ENCODE data around the gene ZNF497. TPM values are rescaled to one million over a fixed set of nuclear protein-coding genes. Genes with fewer than 3 reads are reported as not detected.
A peak's percentile ranks its signal among the peaks of the same experiment; 100 is the strongest.

The ZNF497 gene
- total RNA-seq, 5 donors from 2014 or later (not counting 1 experiment from before 2014, with no cell fraction given): 0.98 to 3.4 (median 2.2) TPM

GRCh38 chr19:58398087-58398486, 35.5 kb upstream of the ZNF497 start:
- peaks cover 19% of the 10 kb centered on the region for H3K36me3 Mint-ChIP-seq
- no peak overlapping the region for H3K4me3 Mint-ChIP-seq
- ChIA-PET CTCF (no interaction called here), POLR2A (no interaction called here)
- H3K27me3 Mint-ChIP-seq: peaks cover 5 to 16% of the 10 kb centered on the region in 2 donors
- DNase-seq (no peak), ATAC-seq (replicated peaks in 1 of 4) (no peak)
- no peaks in the 10 kb centered on the region for H3K9me3 Mint-ChIP-seq
- Histone ChIP-seq H3K9me3 (no peaks in the 10 kb centered on the region), H3K4me1 (ENCODE audit: control insufficient read depth in 1 of 2, extremely low read depth in 1 of 2, insufficient read depth in 2 of 2, low read length in 2 of 2) (peaks cover 4 to 27% of the 10 kb centered on the region in 2 experiments), H3K36me3 (ENCODE audit: control insufficient read depth in 2 of 2, extremely low read depth in 1 of 2, insufficient read depth in 1 of 2, low read length in 1 of 2) (peaks cover 10 to 18% of the 10 kb centered on the region in 2 donors), H3K27ac (ENCODE audit: low read length) (no peak overlapping the region), H3K27me3 (replicated peaks in 1 of 2; ENCODE audit: control insufficient read depth in 2 of 2, extremely low read depth in 1 of 2, insufficient read depth in 2 of 2, low read length in 1 of 2) (peaks cover 0 to 38% of the 10 kb centered on the region in 2 experiments), H3K4me3 (ENCODE audit: control insufficient read depth in 1 of 2, extremely low read depth in 1 of 2, low read length in 1 of 2) (no peak overlapping the region)
- H3K27ac Mint-ChIP-seq: peak overlapping the region in 1 of 2 donors; percentile 11
- H3K4me1 Mint-ChIP-seq: peaks cover 14 to 19% (median 15%) of the 10 kb centered on the region in 3 donors
- WGBS (ENCODE audit: insufficient coverage): 89% methylated on average over 3 of the region's 4 CpGs

GRCh38 chr19:58397533-58398037, 35.0 kb upstream of the ZNF497 start:
- ATAC-seq (replicated peaks in 1 of 4): no peak
- H3K9me3 Mint-ChIP-seq: no peaks in the 10 kb centered on the region
- Histone ChIP-seq H3K27me3 (replicated peaks in 1 of 2; ENCODE audit: control insufficient read depth in 2 of 2, extremely low read depth in 1 of 2, insufficient read depth in 2 of 2, low read length in 1 of 2) (peaks cover 0 to 38% of the 10 kb centered on the region in 2 experiments), H3K4me3 (ENCODE audit: control insufficient read depth in 1 of 2, extremely low read depth in 1 of 2, low read length in 1 of 2) (no peak overlapping the region), H3K9me3 (no peaks in the 10 kb centered on the region), H3K36me3 (ENCODE audit: control insufficient read depth in 2 of 2, extremely low read depth in 1 of 2, insufficient read depth in 1 of 2, low read length in 1 of 2) (peaks cover 14 to 23% of the 10 kb centered on the region in 2 donors), H3K4me1 (ENCODE audit: control insufficient read depth in 1 of 2, extremely low read depth in 1 of 2, insufficient read depth in 2 of 2, low read length in 2 of 2) (peaks cover 4 to 27% of the 10 kb centered on the region in 2 experiments), H3K27ac (ENCODE audit: low read length) (no peak overlapping the region)
- no peak for DNase-seq
- peaks cover 5 to 16% of the 10 kb centered on the region in 2 donors for H3K27me3 Mint-ChIP-seq
- H3K27ac Mint-ChIP-seq: no peak overlapping the region
- CTCF ChIA-PET: no interaction called here
- peaks cover 23% of the 10 kb centered on the region for H3K36me3 Mint-ChIP-seq
- no peak overlapping the region for H3K4me3 Mint-ChIP-seq
- H3K4me1 Mint-ChIP-seq: peaks cover 14 to 21% (median 15%) of the 10 kb centered on the region in 3 donors
- 100% methylated on average over 3 of the region's 7 CpGs for WGBS (ENCODE audit: insufficient coverage)
- POLR2A ChIA-PET: no interaction called here

DNA sequence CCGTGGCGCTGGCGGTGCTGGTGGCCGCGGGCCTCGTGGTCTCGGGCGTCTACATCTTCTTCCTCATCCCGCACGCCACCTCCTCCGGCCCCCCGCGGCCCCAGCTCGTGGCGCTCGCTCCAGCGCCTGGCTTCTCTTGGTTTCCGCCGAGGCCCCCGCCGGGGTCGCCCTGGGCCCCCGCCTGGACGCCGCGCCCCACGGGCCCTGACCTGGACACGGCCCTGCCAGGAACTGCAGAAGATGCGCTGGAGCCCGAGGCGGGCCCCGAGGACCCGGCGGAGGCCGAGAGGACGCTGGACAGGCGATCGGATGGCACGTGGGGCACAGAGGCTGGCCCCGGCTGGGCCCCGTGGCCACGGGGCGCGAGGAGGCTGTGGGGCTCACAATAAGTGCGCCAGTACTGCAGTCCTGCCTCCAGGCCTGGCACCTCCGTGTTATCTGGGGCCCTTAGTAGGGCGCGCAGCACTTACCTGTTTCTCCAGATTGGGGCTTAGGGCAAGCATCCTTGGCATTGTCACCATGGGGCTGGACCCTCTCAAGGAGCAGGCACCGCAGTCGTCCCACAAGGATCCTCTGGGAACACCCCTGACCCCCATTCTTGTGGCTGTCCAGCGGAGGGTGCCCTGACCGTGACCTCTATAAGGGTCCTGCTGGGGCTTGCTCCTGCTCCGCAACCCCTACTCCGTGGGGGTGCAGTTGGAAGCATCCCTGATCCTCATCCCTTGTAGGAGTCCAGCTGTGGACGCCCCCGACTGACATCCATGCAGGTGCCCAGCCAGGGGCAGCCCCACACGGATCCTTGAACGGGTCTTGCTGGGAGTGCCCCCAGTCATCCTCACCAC, 34.4 kb upstream of the ZNF497 start:
- H3K9me3 ChIP-seq: no peaks in the 10 kb centered on the region
- ChIA-PET CTCF (no interaction called here), POLR2A (no interaction called here)
- Mint-ChIP-seq H3K4me3 (no peak overlapping the region), H3K27ac (no peak overlapping the region), H3K27me3 (peaks cover 5 to 16% of the 10 kb centered on the region in 2 donors), H3K9me3 (no peaks in the 10 kb centered on the region), H3K4me1 (peaks cover 14 to 21% (median 15%) of the 10 kb centered on the region in 3 donors), H3K36me3 (peaks cover 23% of the 10 kb centered on the region)
- peaks cover 2 to 22% of the 10 kb centered on the region in 2 experiments for H3K4me1 ChIP-seq (ENCODE audit: control insufficient read depth in 1 of 2, extremely low read depth in 1 of 2, insufficient read depth in 2 of 2, low read length in 2 of 2)
- H3K36me3 ChIP-seq (ENCODE audit: control insufficient read depth in 2 of 2, extremely low read depth in 1 of 2, insufficient read depth in 1 of 2, low read length in 1 of 2): peaks cover 14 to 30% of the 10 kb centered on the region in 2 donors
- peaks cover 0 to 38% of the 10 kb centered on the region in 2 experiments for H3K27me3 ChIP-seq (replicated peaks in 1 of 2; ENCODE audit: control insufficient read depth in 2 of 2, extremely low read depth in 1 of 2, insufficient read depth in 2 of 2, low read length in 1 of 2)
- ATAC-seq (replicated peaks in 1 of 4) (no peak), DNase-seq (no peak)
- H3K27ac ChIP-seq (ENCODE audit: low read length): no peak overlapping the region
- WGBS (ENCODE audit: insufficient coverage): 48% methylated on average over 55 of the region's 58 CpGs
- H3K4me3 ChIP-seq (ENCODE audit: control insufficient read depth in 1 of 2, extremely low read depth in 1 of 2, low read length in 1 of 2): no peak overlapping the region

DNA sequence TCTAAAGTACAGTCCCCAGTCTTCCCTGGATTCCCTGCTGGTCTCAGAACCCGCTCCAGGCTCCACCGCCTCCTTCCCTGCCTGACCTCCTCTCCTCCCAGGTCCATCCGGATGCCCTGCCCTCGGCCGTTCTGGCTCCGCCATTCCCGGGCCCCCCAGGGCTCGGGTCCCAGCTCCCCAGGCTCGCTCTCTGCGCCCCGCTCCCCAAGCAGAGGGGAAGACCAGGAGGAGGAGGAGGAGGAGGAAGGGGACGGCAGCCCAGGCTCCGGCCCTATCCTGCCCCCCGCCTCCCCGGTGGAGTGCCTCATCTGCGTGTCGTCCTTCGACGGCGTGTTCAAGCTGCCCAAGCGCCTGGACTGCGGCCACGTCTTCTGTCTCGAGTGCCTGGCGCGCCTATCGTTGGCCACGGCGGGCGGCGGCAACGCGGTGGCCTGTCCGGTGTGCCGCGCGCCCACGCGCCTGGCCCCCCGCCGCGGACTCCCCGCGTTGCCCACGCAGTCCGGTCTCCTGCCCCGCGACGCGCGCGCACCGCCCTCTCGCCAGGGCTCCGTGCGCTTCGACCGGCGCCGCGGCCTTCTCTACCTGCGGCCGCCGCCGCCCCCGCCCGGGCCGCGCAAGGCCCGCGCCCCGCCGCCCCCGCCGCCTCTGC, 33.6 kb upstream of the ZNF497 start:
- no peak for ATAC-seq (replicated peaks in 1 of 4)
- DNase-seq: no peak
- CTCF ChIA-PET: no interaction called here

DNA sequence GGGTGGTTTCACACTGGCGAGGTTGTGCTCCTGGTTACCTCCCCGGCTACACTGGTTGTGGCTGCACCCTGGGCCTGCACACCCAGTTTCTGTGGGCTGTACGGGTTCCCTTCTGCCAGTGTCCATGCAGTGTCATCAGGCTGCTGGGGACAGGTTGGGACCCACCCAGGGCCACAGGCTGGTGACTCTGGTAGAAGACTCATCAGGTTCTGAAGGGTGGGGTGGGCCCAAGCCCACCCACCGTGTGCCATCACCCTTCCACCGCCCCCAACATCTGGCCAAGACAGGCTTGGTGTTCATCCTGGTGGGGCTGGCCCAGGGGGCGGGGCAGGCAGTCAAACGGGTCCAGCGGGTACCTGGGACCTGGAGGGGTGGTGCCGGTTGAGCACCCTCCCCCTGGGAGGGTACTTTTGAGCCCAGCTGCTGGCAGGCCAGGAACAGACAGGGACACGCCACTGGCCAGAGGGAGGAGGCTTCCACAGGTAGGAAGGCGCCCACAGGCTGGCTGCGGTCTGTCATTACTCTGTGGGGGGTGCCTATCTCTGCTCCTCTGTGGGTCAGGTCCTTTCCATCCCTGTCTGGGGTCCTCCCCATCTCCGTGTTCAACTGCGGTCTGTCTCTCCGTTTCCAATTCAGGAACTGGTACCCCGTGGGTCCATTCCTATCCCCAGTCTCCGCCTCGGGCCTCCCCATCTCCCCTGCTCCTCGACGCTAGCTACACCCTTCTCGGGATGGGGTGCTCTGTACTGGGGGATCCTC, 32.8 kb upstream of the ZNF497 start, which contains the start of gene RNF225:
RNF225 (plus strand) TSS at position 437 of the 759 bp plus-strand sequence. CDS start 434 bp downstream, outside the sequence.
- POLR2A ChIA-PET: no interaction called here

More for the DNA sequence above, 33.6 kb upstream of the ZNF497 start:
- Histone ChIP-seq H3K9me3 (no peaks in the 10 kb centered on the region), H3K36me3 (ENCODE audit: control insufficient read depth in 2 of 2, extremely low read depth in 1 of 2, insufficient read depth in 1 of 2, low read length in 1 of 2) (peaks cover 14 to 35% of the 10 kb centered on the region in 2 donors), H3K4me3 (ENCODE audit: control insufficient read depth in 1 of 2, extremely low read depth in 1 of 2, low read length in 1 of 2) (no peak overlapping the region), H3K27me3 (replicated peaks in 1 of 2; ENCODE audit: control insufficient read depth in 2 of 2, extremely low read depth in 1 of 2, insufficient read depth in 2 of 2, low read length in 1 of 2) (peaks cover 0 to 38% of the 10 kb centered on the region in 2 experiments), H3K4me1 (ENCODE audit: control insufficient read depth in 1 of 2, extremely low read depth in 1 of 2, insufficient read depth in 2 of 2, low read length in 2 of 2) (peaks cover 2 to 16% of the 10 kb centered on the region in 2 experiments), H3K27ac (ENCODE audit: low read length) (no peak overlapping the region)
- 16% methylated on average over 69 of the region's 75 CpGs for WGBS (ENCODE audit: insufficient coverage)
- Mint-ChIP-seq H3K36me3 (peaks cover 26% of the 10 kb centered on the region), H3K27me3 (peaks cover 5 to 16% of the 10 kb centered on the region in 2 donors), H3K9me3 (no peaks in the 10 kb centered on the region), H3K27ac (no peak overlapping the region), H3K4me1 (peaks cover 10 to 19% (median 12%) of the 10 kb centered on the region in 3 donors), H3K4me3 (no peak overlapping the region)
- POLR2A ChIA-PET: no interaction called here

More for the DNA sequence above, 32.8 kb upstream of the ZNF497 start, which contains the start of gene RNF225:
- Histone ChIP-seq H3K36me3 (ENCODE audit: control insufficient read depth in 2 of 2, extremely low read depth in 1 of 2, insufficient read depth in 1 of 2, low read length in 1 of 2) (peaks cover 14 to 41% of the 10 kb centered on the region in 2 donors), H3K4me1 (ENCODE audit: control insufficient read depth in 1 of 2, extremely low read depth in 1 of 2, insufficient read depth in 2 of 2, low read length in 2 of 2) (peaks cover 0 to 9% of the 10 kb centered on the region in 2 experiments), H3K9me3 (no peaks in the 10 kb centered on the region), H3K27me3 (replicated peaks in 1 of 2; ENCODE audit: control insufficient read depth in 2 of 2, extremely low read depth in 1 of 2, insufficient read depth in 2 of 2, low read length in 1 of 2) (peaks cover 0 to 33% of the 10 kb centered on the region in 2 experiments), H3K27ac (ENCODE audit: low read length) (no peak within 1 kb of the TSS), H3K4me3 (ENCODE audit: control insufficient read depth in 1 of 2, extremely low read depth in 1 of 2, low read length in 1 of 2) (no peak within 1 kb of the TSS)
- Mint-ChIP-seq H3K27ac (no peak within 1 kb of the TSS), H3K9me3 (no peaks in the 10 kb centered on the region), H3K27me3 (peaks cover 5 to 16% of the 10 kb centered on the region in 2 donors), H3K4me3 (peak within 1 kb of the TSS in 1 of 3 donors; percentile 23), H3K4me1 (peaks cover 11 to 18% (median 13%) of the 10 kb centered on the region in 3 donors), H3K36me3 (peaks cover 29% of the 10 kb centered on the region)
- DNase-seq (no peak), ATAC-seq (replicated peaks in 1 of 4) (peak in 1 of 4 experiments; percentile 12)
- 51% methylated on average over 13 of the region's 21 CpGs for WGBS (ENCODE audit: insufficient coverage)
- CTCF ChIA-PET: no interaction called here

Data from T-cell (primary cell).